ENCODE data around the gene RANBP3L. TPM values are rescaled to one million over a fixed set of nuclear protein-coding genes. Genes with fewer than 3 reads are reported as not detected.

Gene RANBP3L
- total RNA-seq, 1 experiment from 2014 or later, result not detected

GRCh38 chr5:36209664-36210063 lies 92.0 kb downstream of the RANBP3L start:
- Mint-ChIP-seq H3K36me3 (ENCODE audit: insufficient read depth in 1 of 3, low read depth in 3 of 3) (peaks cover 0 to 9% (median 7%) of the 10 kb centered on the region in 3 experiments; a peak in 5 of 7 replicates), H3K27me3 (ENCODE audit: low read depth) (no peaks in the 10 kb centered on the region), H3K9me3 (no peaks in the 10 kb centered on the region), H3K4me3 (no peak overlapping the region), H3K4me1 (no peaks in the 10 kb centered on the region), H3K27ac (no peak overlapping the region)
- WGBS (ENCODE audit: extremely low coverage, insufficient read length, low lambda C conversion rate), result no CpG with 5 or more reads among the region's 3 CpGs
- no peak overlapping the region for H3T11ph ChIP-seq (ENCODE audit: low read length)
- no peak overlapping the region for H3K27ac ChIP-seq (ENCODE audit: insufficient read length, low read depth, low read length)
- H4K91ac ChIP-seq (ENCODE audit: insufficient read length, low read depth, low read length), result no peak overlapping the region
- H2BK5ac ChIP-seq (ENCODE audit: insufficient read length, low read length), result no peak overlapping the region
- H3K18ac ChIP-seq (ENCODE audit: insufficient read length, low read depth, low read length), result no peak overlapping the region
- no peaks in the 10 kb centered on the region for H3K79me1 ChIP-seq (ENCODE audit: insufficient read depth, low read depth, low read length, poor library complexity, severe bottlenecking)
- no peak overlapping the region for H3K14ac ChIP-seq (ENCODE audit: insufficient read depth, low read length)
- DNase-seq, result no peak
- no peak overlapping the region for H2BK120ac ChIP-seq (ENCODE audit: low read depth, low read length, poor library complexity, severe bottlenecking)
- H3K23me2 ChIP-seq (ENCODE audit: insufficient read length, low read depth, low read length, poor library complexity, severe bottlenecking), result no peaks in the 10 kb centered on the region
- H4K5ac ChIP-seq (ENCODE audit: insufficient read length, low read depth, low read length), result no peak overlapping the region
- H2BK15ac ChIP-seq (ENCODE audit: low read depth, low read length), result no peak overlapping the region
- no peaks in the 10 kb centered on the region for H4K20me1 ChIP-seq (ENCODE audit: control insufficient read depth, insufficient read depth, insufficient read length)
- H2AK5ac ChIP-seq (ENCODE audit: insufficient read length, low read length), result no peak overlapping the region
- H3K79me2 ChIP-seq (ENCODE audit: insufficient read depth, low read length), result no peaks in the 10 kb centered on the region
- no peak overlapping the region for H3K23ac ChIP-seq (ENCODE audit: insufficient read length, low read depth, low read length)
- no peaks in the 10 kb centered on the region for H3K4me1 ChIP-seq (ENCODE audit: insufficient read depth, low read length)
- TF ChIP-seq, protein P1, sequence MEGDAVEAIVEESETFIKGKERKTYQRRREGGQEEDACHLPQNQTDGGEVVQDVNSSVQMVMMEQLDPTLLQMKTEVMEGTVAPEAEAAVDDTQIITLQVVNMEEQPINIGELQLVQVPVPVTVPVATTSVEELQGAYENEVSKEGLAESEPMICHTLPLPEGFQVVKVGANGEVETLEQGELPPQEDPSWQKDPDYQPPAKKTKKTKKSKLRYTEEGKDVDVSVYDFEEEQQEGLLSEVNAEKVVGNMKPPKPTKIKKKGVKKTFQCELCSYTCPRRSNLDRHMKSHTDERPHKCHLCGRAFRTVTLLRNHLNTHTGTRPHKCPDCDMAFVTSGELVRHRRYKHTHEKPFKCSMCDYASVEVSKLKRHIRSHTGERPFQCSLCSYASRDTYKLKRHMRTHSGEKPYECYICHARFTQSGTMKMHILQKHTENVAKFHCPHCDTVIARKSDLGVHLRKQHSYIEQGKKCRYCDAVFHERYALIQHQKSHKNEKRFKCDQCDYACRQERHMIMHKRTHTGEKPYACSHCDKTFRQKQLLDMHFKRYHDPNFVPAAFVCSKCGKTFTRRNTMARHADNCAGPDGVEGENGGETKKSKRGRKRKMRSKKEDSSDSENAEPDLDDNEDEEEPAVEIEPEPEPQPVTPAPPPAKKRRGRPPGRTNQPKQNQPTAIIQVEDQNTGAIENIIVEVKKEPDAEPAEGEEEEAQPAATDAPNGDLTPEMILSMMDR (conservative IDR thresholded peaks at IDR 0.05), result no peak
- H2AFZ ChIP-seq (ENCODE audit: low read length), result no peak overlapping the region
- H3K56ac ChIP-seq (ENCODE audit: insufficient read length, low read depth, low read length), result no peak overlapping the region
- no peak overlapping the region for H3K9ac ChIP-seq (ENCODE audit: extremely low read depth, insufficient read length, low read length)
- no peak overlapping the region for H2BK12ac ChIP-seq (ENCODE audit: insufficient read length, low read depth, low read length)
- H3K27me3 ChIP-seq (ENCODE audit: insufficient read depth, low read length), result no peaks in the 10 kb centered on the region
- H3K4me2 ChIP-seq (ENCODE audit: insufficient read depth, insufficient read length, low read length), result no peak overlapping the region
- H3K4ac ChIP-seq (ENCODE audit: low read depth, low read length), result no peak overlapping the region
- H3K9me3 ChIP-seq (ENCODE audit: control insufficient read depth, low read depth, low read length), result no peaks in the 10 kb centered on the region
- H4K8ac ChIP-seq (replicated peaks; ENCODE audit: insufficient read length, low read depth, low read length), result no peak overlapping the region
- H2BK20ac ChIP-seq (ENCODE audit: low read depth, low read length, poor library complexity, severe bottlenecking), result no peak overlapping the region
